GM18951 (cell line): ENCODE results near the gene TRAPPC11.

Experiments
- POLR2A ChIP-seq: IDR thresholded peaks from 4 replicates; pipeline ENCODE4 v1.6.1; 2011; ENCODE audit warnings: mild to moderate bottlenecking; ENCODE audit not compliant: insufficient read length, insufficient read depth; ENCODE audit errors: extremely low read depth
- in situ Hi-C: fragments of 300-500 bp; cut with MboI; formaldehyde crosslinking; loops from one replicate; pipeline ENCODE4 v1.12.0; 2022; ENCODE audit warnings: low sequenced_read_pairs, mixed read lengths, inconsistent platforms; ENCODE audit not compliant: unreplicated experiment

Gene TRAPPC11

DNA sequence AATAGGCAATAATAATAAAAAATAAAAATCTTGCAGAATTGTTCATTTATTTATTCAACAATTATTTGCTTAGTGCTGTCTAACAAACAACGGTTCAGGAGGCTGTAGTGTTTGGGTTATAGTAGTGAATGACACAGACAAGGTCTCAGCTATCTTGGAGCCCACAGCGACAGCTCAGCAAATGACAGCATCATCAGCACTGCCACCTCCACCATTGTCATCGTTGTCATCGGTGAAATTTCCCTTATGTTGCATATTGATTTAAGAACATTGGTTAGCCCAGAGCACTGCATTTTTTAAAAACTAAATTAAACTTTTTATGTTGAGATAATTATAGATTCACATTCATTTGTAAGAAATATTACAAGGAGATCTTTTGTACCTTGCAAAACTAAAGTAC lies 79.9 kb downstream of the TRAPPC11 start:
- in situ Hi-C loops: no loop called here
- TF ChIP-seq POLR2A: no peak

DNA sequence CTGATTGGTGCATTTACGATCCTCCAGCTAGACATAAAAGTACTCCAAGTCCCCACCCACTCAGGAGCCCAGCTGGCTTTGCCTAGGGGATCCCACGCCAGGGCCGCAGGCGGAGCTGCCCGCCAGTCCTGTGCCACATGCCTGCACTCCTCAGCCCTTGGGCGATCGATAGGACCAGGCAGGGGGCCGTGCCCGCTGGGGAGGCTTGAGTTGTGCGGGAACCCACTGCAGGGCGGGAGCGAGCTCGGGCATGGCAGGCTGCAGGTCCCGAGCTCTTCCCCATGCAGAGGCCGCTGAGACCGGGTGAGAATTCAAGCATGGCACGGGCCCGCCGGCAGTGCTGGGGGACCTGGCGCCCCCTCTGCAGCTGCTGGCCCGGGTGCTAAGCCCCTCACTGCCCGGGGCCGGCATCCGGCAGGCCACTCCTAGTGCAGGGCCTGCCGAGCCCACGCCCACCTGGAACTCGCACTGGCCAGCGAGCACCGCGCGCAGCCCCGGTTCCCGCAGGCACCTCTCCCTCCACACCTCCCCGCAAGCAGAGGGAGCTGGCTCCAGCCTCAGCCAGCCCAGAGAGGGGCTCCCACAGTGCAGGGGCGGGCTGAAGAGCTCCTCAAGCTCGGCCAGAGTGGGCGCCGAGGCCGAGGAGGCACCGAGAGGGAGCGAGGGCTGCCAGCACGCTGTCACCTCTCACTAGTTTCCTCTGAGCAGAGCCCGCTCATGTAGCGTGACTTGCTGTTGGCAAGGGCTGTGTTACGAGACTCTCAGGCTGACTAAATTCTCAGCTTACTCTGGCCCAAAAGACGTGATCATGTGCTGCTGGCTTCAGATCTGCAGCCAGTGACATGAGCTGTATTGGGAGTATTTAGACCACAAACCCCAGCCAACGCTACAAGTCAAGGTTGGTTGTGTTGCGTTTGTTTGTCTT lies 87.5 kb downstream of the TRAPPC11 start:
- no peak for TF ChIP-seq POLR2A
- in situ Hi-C loops: no loop called here

GRCh38 chr4:183747380-183747779 lies 88.3 kb downstream of the TRAPPC11 start:
- in situ Hi-C loops: no loop called here
- TF ChIP-seq POLR2A: no peak

DNA sequence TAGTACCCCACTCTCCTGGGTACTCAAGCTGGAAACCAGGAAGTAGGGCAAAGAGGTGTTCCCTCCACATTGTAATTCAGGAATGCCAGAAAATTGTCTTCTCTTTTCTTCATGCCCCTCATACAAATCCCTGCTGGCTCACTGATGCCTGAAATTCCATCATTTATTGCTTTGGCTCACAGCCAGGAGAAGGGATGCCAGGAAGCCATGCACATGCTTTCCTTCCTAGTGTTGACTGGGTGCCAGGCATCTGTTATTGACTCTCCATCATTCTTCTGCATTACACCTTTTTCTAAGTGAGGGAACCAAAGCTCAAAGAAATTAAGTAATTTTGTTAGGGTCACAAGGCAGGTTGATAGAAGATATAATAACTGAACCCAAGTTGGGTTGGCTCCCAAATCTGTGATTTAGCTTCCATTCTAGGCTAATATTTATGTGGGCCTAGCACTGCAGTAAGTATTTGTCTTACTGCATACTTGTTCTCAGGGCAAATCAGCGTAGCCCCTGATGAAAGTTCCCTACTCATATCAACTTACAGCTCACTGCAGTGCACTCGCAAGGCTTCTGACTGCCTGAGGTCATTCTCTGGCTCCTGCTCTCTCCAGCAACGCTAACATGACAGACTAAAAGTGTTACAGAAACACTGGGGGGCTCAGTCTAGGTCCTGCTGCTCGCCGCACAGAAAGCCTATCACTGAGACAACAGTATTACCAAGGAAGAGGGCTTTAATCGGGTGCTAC lies 89.0 kb downstream of the TRAPPC11 start:
- in situ Hi-C loops: no loop called here
- TF ChIP-seq POLR2A: no peak

- TF ChIP-seq POLR2A: no peak
- in situ Hi-C loops: no loop called here
Observed at GRCh38 chr4:183751106-183751505, 92.0 kb downstream of the TRAPPC11 start.

- TF ChIP-seq POLR2A: no peak
- in situ Hi-C loops: no loop called here
Observed at GRCh38 chr4:183755596-183755995, 96.5 kb downstream of the TRAPPC11 start.

DNA sequence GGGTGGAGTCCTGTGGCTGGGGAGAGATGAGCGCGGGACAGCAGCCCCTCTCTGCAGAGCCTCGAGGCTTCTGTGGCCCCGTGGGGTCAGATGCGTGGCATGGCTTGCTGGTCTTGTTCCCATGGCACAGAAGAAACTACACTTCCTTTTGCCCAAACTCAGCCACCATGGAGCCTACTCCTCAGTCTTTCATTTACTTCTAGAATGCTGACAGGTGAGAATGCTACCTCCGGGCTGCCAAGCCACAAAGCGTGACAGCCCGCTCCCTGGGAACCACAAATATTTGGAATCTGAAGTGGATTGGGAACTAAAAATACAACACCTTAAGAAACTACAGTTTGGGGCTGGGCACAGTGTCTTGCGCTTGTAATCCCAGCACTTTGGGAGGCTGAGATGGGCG lies 98.0 kb downstream of the TRAPPC11 start:
- TF ChIP-seq POLR2A: no peak
- in situ Hi-C loops: no loop called here

- in situ Hi-C loops: no loop called here
- TF ChIP-seq POLR2A: no peak
Observed at GRCh38 chr4:183758061-183758757, 99.1 kb downstream of the TRAPPC11 start.

GRCh38 chr4:183758758-183759447 lies 99.8 kb downstream of the TRAPPC11 start:
- no peak for TF ChIP-seq POLR2A
- in situ Hi-C loops: no loop called here

GRCh38 chr4:183760326-183760725 lies 101.2 kb downstream of the TRAPPC11 start:
- in situ Hi-C loops: no loop called here
- TF ChIP-seq POLR2A: no peak
